Measurements from ENCODE around the gene STOM. TPM values are rescaled to one million over a fixed set of nuclear protein-coding genes. Genes with fewer than 3 reads are reported as not detected.

The STOM gene
- total and polyA plus RNA-seq, 7 donors = 22.8 to 609 (median 303) TPM

DNA sequence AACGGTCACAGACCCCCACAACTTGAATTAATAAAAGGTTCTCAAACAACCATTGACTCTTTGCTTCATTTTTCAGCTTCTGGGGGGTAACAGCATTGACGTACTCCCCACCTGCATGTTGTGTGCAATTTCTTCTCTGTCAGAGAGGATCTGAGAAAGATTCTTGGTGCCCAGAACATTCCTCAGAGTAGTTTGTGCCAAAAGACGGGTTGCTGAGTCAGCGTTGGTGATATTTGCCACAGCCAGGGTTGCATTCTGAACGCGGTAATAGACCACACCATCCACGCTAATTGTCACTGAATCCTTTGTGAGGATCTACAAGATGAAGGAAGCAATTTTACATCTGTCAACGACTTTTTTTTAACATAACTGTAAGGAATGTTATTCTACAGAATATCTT, 21.0 kb downstream of the STOM start:
- Histone ChIP-seq H3K4me3 (no peak overlapping the region), H3K9me3 (no peaks in the 10 kb centered on the region), H3K4me1 (peaks cover 0 to 100% (median 93%) of the 10 kb centered on the region in 4 donors), H3K36me3 (peaks cover 24 to 87% (median 40%) of the 10 kb centered on the region in 4 donors), H3K27ac (peak overlapping the region; percentile 72 to 99 (median 90)), H3K27me3 (no peaks in the 10 kb centered on the region)
- WGBS, 2 donors = 81 to 85% methylated on average over 8 of the region's 8 CpGs
- no peak for DNase-seq
- TF ChIP-seq, protein P1, sequence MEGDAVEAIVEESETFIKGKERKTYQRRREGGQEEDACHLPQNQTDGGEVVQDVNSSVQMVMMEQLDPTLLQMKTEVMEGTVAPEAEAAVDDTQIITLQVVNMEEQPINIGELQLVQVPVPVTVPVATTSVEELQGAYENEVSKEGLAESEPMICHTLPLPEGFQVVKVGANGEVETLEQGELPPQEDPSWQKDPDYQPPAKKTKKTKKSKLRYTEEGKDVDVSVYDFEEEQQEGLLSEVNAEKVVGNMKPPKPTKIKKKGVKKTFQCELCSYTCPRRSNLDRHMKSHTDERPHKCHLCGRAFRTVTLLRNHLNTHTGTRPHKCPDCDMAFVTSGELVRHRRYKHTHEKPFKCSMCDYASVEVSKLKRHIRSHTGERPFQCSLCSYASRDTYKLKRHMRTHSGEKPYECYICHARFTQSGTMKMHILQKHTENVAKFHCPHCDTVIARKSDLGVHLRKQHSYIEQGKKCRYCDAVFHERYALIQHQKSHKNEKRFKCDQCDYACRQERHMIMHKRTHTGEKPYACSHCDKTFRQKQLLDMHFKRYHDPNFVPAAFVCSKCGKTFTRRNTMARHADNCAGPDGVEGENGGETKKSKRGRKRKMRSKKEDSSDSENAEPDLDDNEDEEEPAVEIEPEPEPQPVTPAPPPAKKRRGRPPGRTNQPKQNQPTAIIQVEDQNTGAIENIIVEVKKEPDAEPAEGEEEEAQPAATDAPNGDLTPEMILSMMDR (IDR thresholded peaks at IDR 0.05) = no peak
- TF ChIP-seq POLR2AphosphoS5 (IDR thresholded peaks at IDR 0.05) (peak in 1 of 4 donors; percentile 56), POLR2A (IDR thresholded peaks at IDR 0.05) (no peak), EP300 (IDR thresholded peaks at IDR 0.05) (peak in 1 of 4 donors; percentile 49)
- intact Hi-C loops (cut with DNase I) = no loop called here

DNA sequence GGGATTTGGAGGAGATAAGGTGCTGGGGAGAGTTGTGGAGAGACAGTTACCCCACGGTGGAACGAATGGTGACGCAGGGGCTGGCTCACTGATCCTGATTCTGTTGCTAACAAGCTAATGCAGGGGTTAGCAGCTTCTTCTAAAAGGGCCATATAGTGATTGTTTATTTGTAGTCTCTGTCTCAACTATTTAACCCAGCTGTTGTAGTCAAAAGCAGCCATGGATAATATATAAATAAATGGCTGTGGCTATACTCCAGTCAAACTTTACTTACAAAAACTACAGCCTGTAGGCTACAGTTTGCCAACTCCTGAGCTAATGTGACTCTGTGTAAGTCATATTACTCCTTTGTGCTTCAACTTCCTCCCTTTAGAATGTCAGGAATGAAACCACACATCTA, 21.8 kb downstream of the STOM start:
- intact Hi-C loops (cut with DNase I) = no loop called here
- Histone ChIP-seq H3K27ac (peak overlapping the region; percentile 72 to 99 (median 90)), H3K4me3 (no peak overlapping the region), H3K9me3 (no peaks in the 10 kb centered on the region), H3K36me3 (peaks cover 21 to 87% (median 37%) of the 10 kb centered on the region in 4 donors), H3K4me1 (peaks cover 0 to 100% (median 94%) of the 10 kb centered on the region in 4 donors), H3K27me3 (no peaks in the 10 kb centered on the region)
- 75 to 91% methylated on average over 3 of the region's 3 CpGs for WGBS, 2 donors
- no peak for DNase-seq
- TF ChIP-seq POLR2AphosphoS5 (IDR thresholded peaks at IDR 0.05) = peak in 1 of 4 donors; percentile 13
- TF ChIP-seq POLR2A (IDR thresholded peaks at IDR 0.05) = no peak
- TF ChIP-seq, protein P1 (IDR thresholded peaks at IDR 0.05) = no peak
- TF ChIP-seq EP300 (IDR thresholded peaks at IDR 0.05) = no peak

DNA sequence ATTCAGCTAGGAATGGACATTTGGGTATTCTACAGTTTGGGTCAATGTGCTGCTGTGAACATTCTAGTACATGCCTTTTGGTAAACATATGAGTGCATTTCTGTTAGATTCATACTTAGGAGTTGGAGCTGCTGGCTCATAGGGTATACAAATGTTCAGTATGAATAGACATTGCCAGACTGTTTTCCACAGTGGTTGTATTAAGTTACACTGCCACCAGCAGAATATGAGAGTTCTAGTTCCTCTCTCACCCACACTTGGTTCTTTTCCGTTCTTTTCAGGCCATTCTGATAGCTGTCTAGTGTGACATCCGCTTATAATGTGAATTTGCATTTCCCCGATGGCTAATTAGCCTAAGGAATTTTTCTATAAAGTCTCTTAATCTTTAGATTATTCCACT, 25.0 kb downstream of the STOM start:
- TF ChIP-seq POLR2A (IDR thresholded peaks at IDR 0.05) = no peak
- TF ChIP-seq POLR2AphosphoS5 (IDR thresholded peaks at IDR 0.05) = no peak
- TF ChIP-seq, protein P1 (IDR thresholded peaks at IDR 0.05) = no peak
- TF ChIP-seq EP300 (IDR thresholded peaks at IDR 0.05) = no peak
- Histone ChIP-seq H3K4me3 (no peak overlapping the region), H3K4me1 (peaks cover 0 to 90% (median 66%) of the 10 kb centered on the region in 4 donors), H3K9me3 (no peaks in the 10 kb centered on the region), H3K27me3 (no peaks in the 10 kb centered on the region), H3K36me3 (peaks cover 17 to 97% (median 34%) of the 10 kb centered on the region in 4 donors), H3K27ac (peak overlapping the region; percentile 47 to 99 (median 76))
- 89 to 95% methylated on average over 3 of the region's 3 CpGs for WGBS, 2 donors
- intact Hi-C loops (cut with DNase I) = no loop called here
- no peak for DNase-seq

DNA sequence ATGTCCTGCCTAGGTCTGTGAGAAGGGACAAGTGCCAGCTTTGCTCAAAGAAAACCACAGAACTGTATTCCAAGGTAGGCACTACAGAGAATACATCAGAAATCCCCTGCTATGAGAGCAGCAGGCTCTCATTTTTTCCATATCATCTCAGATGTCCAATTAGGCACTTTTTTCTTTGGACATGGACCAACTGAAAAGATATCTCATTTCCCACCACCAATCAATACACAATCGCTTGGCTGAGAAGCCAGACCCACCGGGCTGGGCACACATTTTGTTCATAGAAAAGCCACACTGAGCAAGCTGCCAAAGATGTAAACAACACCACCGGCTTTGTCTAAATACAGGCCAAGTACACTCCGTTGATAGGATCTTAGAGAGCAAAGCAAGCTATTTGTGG, 25.9 kb downstream of the STOM start:
- no peak for DNase-seq
- peaks cover 17 to 100% (median 36%) of the 10 kb centered on the region in 4 donors for H3K36me3 ChIP-seq
- WGBS, 2 donors = 69 to 70% methylated on average over 4 of the region's 4 CpGs
- no peak for TF ChIP-seq POLR2AphosphoS5 (IDR thresholded peaks at IDR 0.05)
- H3K4me3 ChIP-seq = no peak overlapping the region
- peaks cover 0 to 81% (median 57%) of the 10 kb centered on the region in 4 donors for H3K4me1 ChIP-seq
- no peaks in the 10 kb centered on the region for H3K9me3 ChIP-seq
- peak overlapping the region; percentile 47 to 99 (median 76) for H3K27ac ChIP-seq
- intact Hi-C loops (cut with DNase I) = no loop called here
- no peaks in the 10 kb centered on the region for H3K27me3 ChIP-seq

DNA sequence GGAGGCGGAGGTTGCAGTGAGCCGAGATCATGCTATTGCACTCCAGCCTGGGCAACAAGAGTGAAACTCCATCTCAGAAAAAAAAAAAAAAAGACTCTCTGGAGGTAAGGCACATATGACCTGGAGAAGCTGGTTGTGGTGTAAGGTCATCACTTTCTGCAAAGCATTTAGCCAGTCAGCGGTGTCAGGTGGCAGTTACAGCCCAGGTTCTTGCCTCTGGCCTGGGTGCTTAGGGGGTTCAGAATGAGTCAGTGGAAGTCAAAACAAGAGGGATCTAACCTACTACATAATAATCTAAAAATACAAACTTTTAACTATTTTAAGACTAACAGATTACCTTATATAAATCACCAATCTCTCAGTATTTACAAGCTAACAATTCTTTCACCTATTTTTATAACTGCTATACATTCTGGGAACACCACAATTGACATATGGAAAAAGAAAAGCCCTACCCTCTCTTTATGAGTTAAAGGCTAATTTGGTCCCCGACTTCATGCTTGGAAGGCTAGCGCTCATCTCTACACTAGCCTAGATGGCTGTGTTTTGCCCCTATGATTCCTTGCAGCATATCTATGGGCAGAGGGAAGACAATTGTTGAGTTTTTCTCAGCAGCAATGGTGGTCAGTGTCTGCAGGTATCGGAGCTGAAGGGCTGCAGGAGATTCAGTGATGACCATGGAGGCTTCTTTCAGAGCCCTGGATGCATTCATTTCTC, 29.2 kb downstream of the STOM start:
- DNase-seq = no peak
- peaks cover 0 to 100% (median 24%) of the 10 kb centered on the region in 4 donors for H3K36me3 ChIP-seq
- peak overlapping the region in 2 of 4 donors; percentile 96 to 99 for H3K27ac ChIP-seq

More for the DNA sequence above, 29.2 kb downstream of the STOM start:
- Histone ChIP-seq H3K4me1 (peaks cover 0 to 47% (median 27%) of the 10 kb centered on the region in 4 donors), H3K27me3 (no peaks in the 10 kb centered on the region), H3K4me3 (no peak overlapping the region), H3K9me3 (no peaks in the 10 kb centered on the region)
- no peak for TF ChIP-seq POLR2A (IDR thresholded peaks at IDR 0.05)
- peak in 1 of 4 donors; percentile 15 for TF ChIP-seq POLR2AphosphoS5 (IDR thresholded peaks at IDR 0.05)
- TF ChIP-seq EP300 (IDR thresholded peaks at IDR 0.05) = no peak
- TF ChIP-seq, protein P1 (IDR thresholded peaks at IDR 0.05) = no peak
- intact Hi-C loops (cut with DNase I) = no loop called here
- WGBS, 2 donors = 88 to 93% methylated on average over 6 of the region's 6 CpGs
